RWPE1 (cell line): ENCODE measurements around the gene FAAP20.

ENCODE experiments used
- CTCF ChIA-PET: fragments of 350-600 bp; sonication (Branson Sonifier 250); formaldehyde crosslinking; extraction: SDS; loops from one replicate; lab custom pipeline; 2021; lab: Yijun Ruan, JAX
- POLR2A ChIA-PET: fragments of 400-600 bp; formaldehyde crosslinking; extraction: SDS; loops from one replicate; lab custom pipeline; 2020; ENCODE audit warnings: antibody characterized with exemption; ENCODE audit not compliant: low non-redundant PET; lab: Yijun Ruan, JAX
- DNase-seq: peaks from one replicate; pipeline ENCODE4 v3.0.0; 2012; ENCODE audit warnings: low spot score
- H3K27ac ChIP-seq: fragments of 450-650 bp; 2 replicates; pipeline ENCODE4 v1.5.1; 2017
- CTCF ChIP-seq: fragments of 450-650 bp; conservative IDR thresholded peaks from 2 replicates; pipeline ENCODE4 v1.5.1; 2017; ENCODE audit warnings: low read depth, mild to moderate bottlenecking

Gene FAAP20

DNA sequence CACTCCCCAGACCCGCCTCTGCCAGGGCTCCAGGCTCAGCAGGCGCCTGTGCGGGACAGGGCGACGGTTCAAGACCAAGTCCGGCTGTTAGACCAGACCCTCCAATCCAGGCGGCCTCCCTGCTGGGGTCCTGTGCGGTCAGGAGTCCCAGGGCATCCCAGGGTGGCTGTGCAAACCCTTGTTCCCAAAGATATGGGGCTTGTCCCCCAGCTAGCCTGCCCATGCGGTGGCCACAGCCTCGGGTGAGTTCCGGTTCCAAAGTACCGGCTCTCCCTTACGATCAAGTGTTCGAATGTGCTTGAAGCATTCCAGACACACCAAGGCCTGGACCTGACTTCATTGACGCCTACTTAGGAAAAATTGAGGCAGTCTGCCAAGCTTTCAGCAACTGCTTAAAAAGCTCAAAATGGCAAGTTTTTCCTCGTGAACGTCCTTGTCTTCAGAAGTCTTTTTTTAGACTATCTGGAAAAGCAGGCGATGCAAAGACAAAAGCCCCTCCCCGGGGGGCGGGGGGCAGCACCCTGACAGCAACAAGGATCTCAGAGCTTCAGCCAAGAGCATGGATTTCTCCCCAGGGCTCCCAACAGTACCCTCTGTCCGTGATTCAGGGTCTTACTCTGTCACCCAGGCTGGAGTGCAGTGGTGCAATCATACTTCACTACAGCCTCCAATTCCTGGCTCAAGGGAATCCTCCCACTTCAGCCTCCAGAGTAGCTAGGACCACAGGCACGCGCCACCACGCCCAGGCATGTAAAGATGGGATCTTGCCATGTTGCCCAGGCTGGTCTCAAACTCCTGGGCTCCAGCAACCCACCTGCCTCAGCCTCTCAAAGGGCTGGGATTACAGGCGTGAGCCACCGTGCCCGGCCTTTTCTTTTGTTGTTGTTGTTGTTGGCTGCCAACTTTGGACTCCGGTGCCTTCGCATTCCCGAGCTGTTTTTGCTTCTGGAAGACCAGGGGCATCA is 2.3 kb downstream of the FAAP20 start:
- ChIA-PET CTCF (interaction anchor here (2.0 kb wide), 1 partner anchor 190 kb away, joined by 11 read pairs; no protein-coding TSS in a partner anchor), POLR2A (no interaction called here)
- no peak for TF ChIP-seq CTCF
- peak overlapping the region; percentile 97 for H3K27ac ChIP-seq
- DNase-seq, result no peak

DNA sequence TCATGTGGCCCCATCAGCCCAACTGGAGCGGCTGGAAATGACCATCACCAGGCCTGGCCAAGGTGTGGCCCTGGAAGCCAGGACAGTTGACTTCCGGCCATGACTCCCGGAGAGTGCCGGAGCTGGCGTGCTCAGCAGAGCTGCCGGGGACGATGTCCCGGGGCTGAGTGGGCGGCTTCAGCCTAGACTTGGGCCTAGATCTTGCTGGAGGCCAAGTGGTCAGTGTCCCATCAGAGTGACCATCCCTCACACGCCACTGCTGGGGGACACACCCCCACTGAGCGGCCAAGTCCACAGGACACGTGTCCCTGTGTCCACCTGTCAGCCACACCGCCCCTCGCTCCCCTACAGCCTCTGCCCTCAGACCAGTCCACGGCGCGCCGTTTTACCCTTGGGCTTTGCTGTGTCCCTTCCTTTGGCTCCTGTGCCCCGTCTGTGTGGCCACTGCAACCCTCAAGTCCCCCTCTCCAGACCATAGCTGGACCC is 4.0 kb downstream of the FAAP20 start:
- H3K27ac ChIP-seq, result peak overlapping the region; percentile 97
- no peak for DNase-seq
- no peak for TF ChIP-seq CTCF
- CTCF ChIA-PET, result interaction anchor here (2.3 kb wide), 1 partner anchor 16 kb away, joined by 15 read pairs; no protein-coding TSS in a partner anchor
- POLR2A ChIA-PET, result interaction anchor here (1.0 kb wide), 1 partner anchor 201 kb away, joined by 3 read pairs; the partner anchor contains the start of genes MORN1 and RER1

DNA sequence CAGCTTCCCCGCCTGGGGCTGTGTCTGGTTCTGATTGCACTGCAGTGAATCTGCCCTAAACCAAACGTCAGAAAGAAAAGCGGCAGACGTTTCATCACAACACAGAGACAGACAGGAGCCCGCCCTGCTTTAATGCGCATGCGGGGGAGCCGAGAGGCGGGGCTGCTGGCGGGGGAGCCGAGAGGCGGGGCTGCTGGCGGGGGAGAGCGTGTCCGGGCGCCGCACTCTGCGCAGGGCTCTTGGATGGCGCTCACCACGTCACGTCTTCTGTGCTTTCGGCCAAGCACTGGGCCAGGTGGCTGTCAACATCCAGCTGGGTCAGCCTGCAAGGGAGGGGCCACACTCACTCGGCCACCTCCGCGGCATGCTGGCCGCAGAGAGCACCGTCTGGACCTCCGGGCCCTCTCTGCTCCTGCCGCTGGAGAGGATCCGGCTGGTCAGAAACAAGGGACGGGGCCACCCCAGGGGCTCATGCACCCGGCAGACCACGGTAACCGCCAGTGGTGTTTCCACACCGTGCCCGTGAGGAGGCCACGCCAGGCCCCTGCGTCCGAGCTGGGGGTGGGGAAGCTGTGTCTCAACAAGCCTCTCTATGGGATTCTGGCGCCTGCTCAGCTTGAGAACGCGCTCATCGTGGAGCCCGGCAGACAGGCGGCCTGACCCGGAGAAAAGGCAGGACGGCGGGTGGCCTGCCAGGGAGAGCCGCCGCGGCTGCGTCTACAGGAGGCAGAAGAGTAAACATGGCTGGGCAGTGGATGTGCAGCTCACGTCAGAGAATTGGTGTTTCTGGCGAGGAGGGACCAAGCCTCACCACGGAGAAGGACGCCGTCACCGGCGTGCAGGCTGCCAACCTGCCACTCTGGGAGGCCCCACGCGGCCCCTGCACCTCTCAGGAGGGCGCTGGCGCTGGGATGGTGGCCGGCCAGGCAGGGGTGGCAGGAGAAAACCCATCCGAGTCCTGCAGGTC is 4.8 kb downstream of the FAAP20 start:
- TF ChIP-seq CTCF, result no peak
- H3K27ac ChIP-seq, result peak overlapping the region; percentile 97
- peak; percentile 93 for DNase-seq
- ChIA-PET CTCF (interaction anchor here (0.6 to 2.3 kb wide), 4 partner anchors 16 to 133 kb away, joined by 3 to 15 read pairs (median 6); no protein-coding TSS in a partner anchor), POLR2A (interaction anchor here (0.6 to 1.0 kb wide), 3 partner anchors 9 to 369 kb away, joined by 3 to 5 read pairs (median 3); partner anchors contain the start of genes MORN1 and RER1)

- peak overlapping the region; percentile 97 for H3K27ac ChIP-seq
- ChIA-PET CTCF (interaction anchor here (2.3 kb wide), 1 partner anchor 14 kb away, joined by 15 read pairs; no protein-coding TSS in a partner anchor), POLR2A (no interaction called here)
- no peak for DNase-seq
- TF ChIP-seq CTCF, result no peak
Observed at GRCh38 chr1:2188336-2188735, 6.2 kb downstream of the FAAP20 start.

DNA sequence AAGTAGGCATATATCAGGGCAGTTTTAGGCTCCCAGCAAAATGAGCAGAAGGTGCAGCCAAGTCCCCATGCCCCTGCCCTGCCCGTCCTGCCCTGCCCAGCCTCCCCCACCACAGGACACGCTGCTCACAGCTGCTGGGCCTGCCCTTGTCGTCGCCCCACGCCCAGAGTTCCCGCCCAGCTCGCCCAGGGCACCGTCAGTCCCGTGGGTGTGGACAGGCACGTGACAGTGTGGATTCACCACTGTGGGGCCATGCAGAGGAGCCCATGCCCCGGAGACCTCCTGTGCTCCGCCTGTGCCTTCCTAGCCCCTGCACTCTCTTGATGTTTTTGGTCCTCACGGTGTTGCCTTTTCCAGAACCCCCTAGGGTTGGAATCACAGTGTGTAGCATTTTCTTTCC is 7.0 kb downstream of the FAAP20 start:
- peak overlapping the region; percentile 97 for H3K27ac ChIP-seq
- POLR2A ChIA-PET, result no interaction called here
- no peak for TF ChIP-seq CTCF
- no peak for DNase-seq
- CTCF ChIA-PET, result no interaction called here

DNA sequence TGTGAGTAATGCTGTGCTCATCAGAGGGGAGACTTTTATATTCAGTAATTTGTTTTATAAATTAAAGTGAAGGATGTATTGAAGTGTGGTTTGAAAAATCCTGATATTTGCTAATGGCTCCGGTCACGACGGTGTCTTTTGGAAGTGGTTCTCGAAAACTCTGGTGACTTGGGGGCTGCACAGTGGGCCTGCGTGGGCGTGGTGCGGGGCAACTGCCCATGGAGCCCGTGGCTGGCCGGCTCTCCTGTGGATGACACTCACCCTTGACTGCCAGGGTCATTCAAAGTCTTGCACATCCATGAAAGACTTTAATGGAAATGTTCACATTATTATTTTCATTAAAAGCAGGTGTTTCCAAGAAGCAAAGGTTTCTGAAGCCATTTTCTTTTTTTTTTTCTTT is 7.7 kb downstream of the FAAP20 start:
- ChIA-PET CTCF (no interaction called here), POLR2A (no interaction called here)
- no peak for TF ChIP-seq CTCF
- DNase-seq, result no peak
- peak overlapping the region; percentile 97 for H3K27ac ChIP-seq
